ENCODE data around the gene CABCOCO1. TPM values are rescaled to one million over a fixed set of nuclear protein-coding genes. Genes with fewer than 3 reads are reported as not detected.

CABCOCO1 gene
- total RNA-seq, 2 donors from 2014 or later: not detected

DNA sequence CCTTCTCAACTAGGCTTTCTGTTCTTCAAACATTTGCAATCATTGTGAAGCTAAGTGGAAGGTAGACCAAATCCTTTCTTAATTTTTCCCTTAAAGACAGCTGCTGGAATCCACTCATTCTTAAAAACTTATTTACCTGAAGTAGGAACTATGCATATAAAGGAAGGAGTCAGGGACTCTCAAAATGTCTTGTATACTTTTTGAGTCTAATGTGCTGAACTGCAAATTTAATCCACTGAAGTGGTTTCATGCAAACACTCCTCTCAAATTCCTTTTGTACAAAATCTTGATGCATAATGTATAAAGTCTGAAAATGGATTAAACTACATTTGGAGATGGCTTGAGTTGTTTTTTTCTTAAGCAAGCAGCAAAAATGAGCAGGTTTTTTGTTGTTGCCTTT is 118.0 kb downstream of the CABCOCO1 start:
- Mint-ChIP-seq H3K36me3 (peaks cover 6% of the 10 kb centered on the region), H3K4me1 (ENCODE audit: low read depth in 2 of 2) (peaks cover 3 to 22% of the 10 kb centered on the region in 2 donors), H3K9me3 (peaks cover 5% of the 10 kb centered on the region), H3K27me3 (peaks cover 3 to 9% of the 10 kb centered on the region in 2 donors), H3K27ac (no peak overlapping the region), H3K4me3 (no peak overlapping the region)
- DNase-seq (ENCODE audit: low spot score): no peak
- ATAC-seq: no peak

DNA sequence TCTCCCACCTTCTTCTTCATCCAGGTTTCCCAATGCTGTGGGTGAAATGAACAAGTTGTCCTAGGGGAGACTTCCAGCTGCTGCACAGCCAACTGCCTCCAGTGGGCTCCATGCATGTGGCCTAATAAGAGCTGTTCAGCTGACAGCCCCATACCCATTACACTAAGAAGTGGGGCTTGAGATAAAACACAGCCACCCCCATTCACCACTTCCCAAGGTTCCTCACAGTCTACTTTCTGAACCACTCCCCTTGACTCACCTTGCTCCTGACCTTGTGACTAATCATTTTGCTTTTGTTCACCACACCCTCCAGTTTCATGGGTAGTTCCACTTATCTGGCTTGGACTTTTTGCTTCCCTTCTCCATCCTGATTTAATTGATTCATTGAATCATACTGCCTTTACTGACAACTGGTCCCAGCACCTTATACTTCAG is 119.3 kb downstream of the CABCOCO1 start:
- peaks cover 6% of the 10 kb centered on the region for H3K36me3 Mint-ChIP-seq
- no peak for DNase-seq (ENCODE audit: low spot score)
- no peak overlapping the region for H3K27ac Mint-ChIP-seq
- H3K4me1 Mint-ChIP-seq (ENCODE audit: low read depth in 2 of 2): peaks cover 3 to 35% of the 10 kb centered on the region in 2 donors
- peaks cover 3 to 9% of the 10 kb centered on the region in 2 donors for H3K27me3 Mint-ChIP-seq
- no peak for ATAC-seq
- H3K4me3 Mint-ChIP-seq: no peak overlapping the region
- H3K9me3 Mint-ChIP-seq: peaks cover 5% of the 10 kb centered on the region

DNA sequence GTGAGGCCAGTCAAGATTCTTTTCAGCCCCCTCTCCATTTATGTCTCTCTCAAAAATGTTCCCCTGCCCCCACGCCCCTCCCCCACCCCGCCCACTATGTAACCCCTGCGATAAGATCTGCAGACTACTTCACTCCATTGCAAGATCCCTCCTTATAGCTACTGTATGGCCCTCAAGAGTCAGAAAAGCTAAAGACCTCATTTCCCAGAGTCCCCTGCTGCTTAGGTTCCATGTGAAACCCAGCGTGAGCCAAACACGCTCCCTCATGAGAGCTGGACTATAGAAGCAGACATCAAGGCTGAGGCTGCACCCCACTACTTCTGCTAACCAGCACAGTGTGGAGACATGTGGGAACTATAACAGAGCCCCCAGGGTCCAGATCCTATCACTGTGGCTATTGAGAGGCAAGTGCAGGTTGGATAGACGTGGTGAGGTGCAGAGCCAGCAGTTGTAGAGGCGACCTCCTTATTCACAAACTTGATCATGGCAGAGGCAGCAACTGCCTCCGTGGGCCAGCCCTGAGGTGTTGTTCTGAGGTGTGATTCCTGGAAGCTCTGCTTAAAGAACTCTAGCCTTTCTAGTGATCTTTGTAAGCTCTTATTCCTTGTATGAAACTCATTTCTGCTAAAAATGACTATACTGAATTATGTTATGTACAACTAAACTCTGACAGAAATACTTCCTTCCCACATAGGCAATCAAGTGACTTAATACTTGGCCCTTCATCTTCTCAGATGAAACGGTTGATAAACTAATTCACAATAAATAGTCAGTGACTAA is 121.8 kb downstream of the CABCOCO1 start:
- no peak for DNase-seq (ENCODE audit: low spot score)
- peaks cover 6 to 35% of the 10 kb centered on the region in 2 donors for H3K4me1 Mint-ChIP-seq (ENCODE audit: low read depth in 2 of 2)

DNA sequence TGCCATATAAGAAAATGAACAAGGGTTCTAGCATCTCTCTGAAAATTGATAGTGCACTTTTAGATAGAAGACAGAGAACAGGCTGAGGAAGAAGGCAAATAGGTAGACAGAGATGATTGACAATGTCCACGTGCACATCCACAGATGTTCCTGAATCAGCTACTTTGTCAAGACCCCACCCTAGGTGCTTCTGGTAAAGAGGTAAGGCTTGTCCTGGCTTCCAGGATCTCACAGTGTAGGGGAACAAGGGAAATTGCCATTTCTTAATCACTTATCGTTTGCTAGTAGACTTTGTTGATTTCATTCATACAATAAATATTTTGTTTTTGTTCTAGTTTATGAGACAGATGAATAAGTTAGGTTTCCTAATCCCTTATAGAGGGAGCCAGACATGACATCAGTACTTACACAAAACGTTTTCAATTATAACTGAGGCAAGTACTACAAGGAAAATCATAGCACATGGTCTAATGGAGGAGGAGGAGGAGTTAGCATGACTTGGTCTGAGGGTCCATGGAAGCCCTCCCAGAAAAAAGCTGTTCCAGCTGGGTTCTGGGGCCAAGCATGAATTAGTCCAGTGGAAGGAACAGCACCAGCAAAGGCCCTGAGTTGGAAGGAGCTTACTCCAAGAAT is 122.9 kb downstream of the CABCOCO1 start:
- H3K36me3 Mint-ChIP-seq: peaks cover 6% of the 10 kb centered on the region
- peak overlapping the region; percentile 43 for H3K4me3 Mint-ChIP-seq
- ATAC-seq (no peak), DNase-seq (ENCODE audit: low spot score) (no peak)
- peaks cover 3 to 31% of the 10 kb centered on the region in 2 donors for H3K4me1 Mint-ChIP-seq (ENCODE audit: low read depth in 2 of 2)
- peaks cover 5% of the 10 kb centered on the region for H3K9me3 Mint-ChIP-seq
- peaks cover 3 to 9% of the 10 kb centered on the region in 2 donors for H3K27me3 Mint-ChIP-seq
- H3K27ac Mint-ChIP-seq: peak overlapping the region; percentile 10 to 61

More for the DNA sequence above, 121.8 kb downstream of the CABCOCO1 start:
- peaks cover 5% of the 10 kb centered on the region for H3K9me3 Mint-ChIP-seq
- peak; percentile 59 to 83 for ATAC-seq
- peaks cover 3 to 9% of the 10 kb centered on the region in 2 donors for H3K27me3 Mint-ChIP-seq
- H3K4me3 Mint-ChIP-seq: peak overlapping the region; percentile 9
- H3K36me3 Mint-ChIP-seq: peaks cover 6% of the 10 kb centered on the region
- peak overlapping the region; percentile 43 to 61 for H3K27ac Mint-ChIP-seq

DNA sequence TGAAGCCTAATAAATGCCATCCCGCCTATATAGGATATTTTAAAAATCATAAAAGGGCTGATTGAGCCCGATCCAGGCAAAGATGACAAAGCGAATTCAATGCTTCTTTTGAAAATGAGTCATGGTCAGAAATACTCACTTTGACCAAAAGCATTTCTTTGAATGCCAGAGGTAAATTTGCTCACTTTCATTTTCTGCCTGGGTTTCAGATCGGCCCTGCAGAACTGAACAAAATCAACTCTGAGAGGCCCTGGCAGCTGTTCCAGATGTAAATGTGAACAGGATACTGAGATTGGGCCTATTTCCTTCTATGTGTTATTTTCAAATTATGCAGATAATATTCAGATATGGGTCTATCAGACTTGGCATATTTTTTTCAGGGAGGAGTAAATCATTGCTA is 124.0 kb downstream of the CABCOCO1 start:
- Mint-ChIP-seq H3K4me1 (ENCODE audit: low read depth in 2 of 2) (peaks cover 3 to 31% of the 10 kb centered on the region in 2 donors), H3K27me3 (peaks cover 3 to 8% of the 10 kb centered on the region in 2 donors), H3K9me3 (peaks cover 5% of the 10 kb centered on the region), H3K4me3 (peak overlapping the region; percentile 43), H3K36me3 (peaks cover 6% of the 10 kb centered on the region), H3K27ac (peak overlapping the region in 1 of 2 donors; percentile 61)
- ATAC-seq (peak in 1 of 2 donors; percentile 45), DNase-seq (ENCODE audit: low spot score) (no peak)

DNA sequence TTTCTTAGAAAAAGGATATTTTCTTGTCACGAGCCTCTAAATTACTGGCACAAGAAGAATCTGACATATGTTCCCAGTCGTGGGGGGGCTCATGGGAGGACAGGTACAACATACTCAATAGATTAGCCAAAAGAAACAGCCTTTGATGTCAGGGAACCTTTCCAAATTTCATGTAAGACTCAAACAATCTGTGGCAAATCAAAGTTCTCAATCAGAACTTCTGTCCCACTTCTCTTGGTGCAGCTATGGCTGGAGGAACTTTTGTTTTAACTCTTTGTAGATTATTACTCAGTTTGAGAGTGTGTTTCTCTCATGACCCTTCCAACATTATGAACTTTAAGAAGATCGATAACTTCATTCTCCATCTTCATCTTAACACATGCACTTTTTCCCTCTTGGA is 124.4 kb downstream of the CABCOCO1 start:
- peak overlapping the region; percentile 43 for H3K4me3 Mint-ChIP-seq

DNA sequence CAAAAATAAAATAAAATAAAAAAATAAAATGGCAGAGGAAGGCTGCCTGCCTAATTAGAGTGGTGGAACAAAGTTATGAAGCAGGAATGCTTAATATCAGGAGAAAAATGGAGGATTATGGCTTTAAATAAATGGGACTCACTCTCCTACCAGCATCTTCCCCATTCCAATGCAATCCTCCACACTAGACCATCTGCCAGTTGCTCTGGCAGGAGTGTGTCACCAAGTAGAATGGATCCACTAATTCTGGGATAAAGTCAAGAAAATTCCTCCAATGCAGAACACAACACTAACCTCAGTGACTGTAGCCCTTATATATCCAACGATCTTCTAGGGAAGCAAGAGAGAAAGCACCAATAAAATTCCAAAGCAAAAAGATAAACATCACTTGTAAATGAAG is 126.3 kb downstream of the CABCOCO1 start:
- ATAC-seq (no peak), DNase-seq (ENCODE audit: low spot score) (no peak)
- H3K36me3 Mint-ChIP-seq: no peaks in the 10 kb centered on the region
- H3K27ac Mint-ChIP-seq: no peak overlapping the region
- H3K27me3 Mint-ChIP-seq: no peaks in the 10 kb centered on the region
- H3K4me1 Mint-ChIP-seq (ENCODE audit: low read depth in 2 of 2): peaks cover 3 to 24% of the 10 kb centered on the region in 2 donors
- H3K9me3 Mint-ChIP-seq: no peaks in the 10 kb centered on the region
- H3K4me3 Mint-ChIP-seq: no peak overlapping the region

More for the DNA sequence above, 124.4 kb downstream of the CABCOCO1 start:
- ATAC-seq: no peak
- Mint-ChIP-seq H3K4me1 (ENCODE audit: low read depth in 2 of 2) (peaks cover 3 to 26% of the 10 kb centered on the region in 2 donors), H3K27me3 (peaks cover 2 to 4% of the 10 kb centered on the region in 2 donors), H3K9me3 (peaks cover 3% of the 10 kb centered on the region), H3K27ac (no peak overlapping the region), H3K36me3 (peaks cover 4% of the 10 kb centered on the region)
- DNase-seq (ENCODE audit: low spot score): no peak

DNA sequence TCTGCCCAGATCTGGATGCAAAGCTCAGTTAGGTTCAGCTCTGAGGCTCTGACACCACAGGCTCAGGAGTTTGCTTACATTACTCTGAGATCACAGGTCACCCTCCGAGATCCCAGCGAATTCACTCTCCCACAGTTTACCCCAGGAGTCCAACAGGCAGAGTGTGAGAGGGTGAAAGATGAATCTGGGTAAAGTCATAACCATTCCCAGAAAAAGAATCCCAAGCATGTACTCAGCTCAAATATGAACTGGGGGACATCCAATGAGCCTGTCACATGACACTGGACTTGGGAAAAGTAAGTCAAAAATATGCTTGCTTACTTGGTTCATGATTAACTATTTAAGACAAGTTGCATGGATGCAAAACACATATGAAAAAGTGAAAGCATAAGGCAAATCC is 128.5 kb downstream of the CABCOCO1 start:
- ATAC-seq (no peak), DNase-seq (ENCODE audit: low spot score) (no peak)
- H3K36me3 Mint-ChIP-seq: no peaks in the 10 kb centered on the region
- no peak overlapping the region for H3K4me3 Mint-ChIP-seq
- no peaks in the 10 kb centered on the region for H3K27me3 Mint-ChIP-seq
- no peaks in the 10 kb centered on the region for H3K9me3 Mint-ChIP-seq
- H3K4me1 Mint-ChIP-seq (ENCODE audit: low read depth in 2 of 2): peaks cover 3 to 9% of the 10 kb centered on the region in 2 donors
- no peak overlapping the region for H3K27ac Mint-ChIP-seq

DNA sequence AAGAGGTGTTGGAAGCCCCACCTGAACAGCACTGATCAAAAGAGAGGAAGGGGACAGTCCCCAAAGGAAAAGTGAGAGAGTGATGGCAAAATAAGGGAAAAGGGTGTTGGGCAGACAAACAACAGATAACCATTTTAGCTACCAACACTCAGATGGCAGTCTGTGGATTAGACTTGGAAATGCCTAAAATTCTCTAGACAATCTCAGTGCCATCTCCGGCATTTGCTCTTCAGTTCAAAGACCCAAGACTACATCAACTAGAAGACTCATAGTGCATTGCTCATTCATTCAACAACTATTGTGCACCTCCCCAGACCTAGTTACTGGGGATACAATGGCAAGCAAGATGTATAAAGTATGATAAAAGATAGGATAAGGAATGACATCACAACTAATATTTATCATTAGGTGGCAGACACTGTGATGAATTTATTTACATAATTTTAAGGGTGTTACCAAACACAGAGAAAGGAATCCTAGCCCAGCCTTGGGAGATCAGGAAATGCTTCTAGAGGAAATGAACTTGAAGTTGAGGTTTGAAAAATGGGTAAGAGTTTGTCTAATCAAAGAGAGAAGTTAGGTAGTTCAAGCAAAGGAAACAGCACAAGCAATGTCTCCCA is 129.5 kb downstream of the CABCOCO1 start:
- no peak for ATAC-seq
- DNase-seq (ENCODE audit: low spot score): no peak
- H3K36me3 Mint-ChIP-seq: no peaks in the 10 kb centered on the region
- H3K9me3 Mint-ChIP-seq: no peaks in the 10 kb centered on the region
- H3K27me3 Mint-ChIP-seq: no peaks in the 10 kb centered on the region
- peaks cover 0 to 3% of the 10 kb centered on the region in 2 donors for H3K4me1 Mint-ChIP-seq (ENCODE audit: low read depth in 2 of 2)
- H3K4me3 Mint-ChIP-seq: no peak overlapping the region
- no peak overlapping the region for H3K27ac Mint-ChIP-seq

DNA sequence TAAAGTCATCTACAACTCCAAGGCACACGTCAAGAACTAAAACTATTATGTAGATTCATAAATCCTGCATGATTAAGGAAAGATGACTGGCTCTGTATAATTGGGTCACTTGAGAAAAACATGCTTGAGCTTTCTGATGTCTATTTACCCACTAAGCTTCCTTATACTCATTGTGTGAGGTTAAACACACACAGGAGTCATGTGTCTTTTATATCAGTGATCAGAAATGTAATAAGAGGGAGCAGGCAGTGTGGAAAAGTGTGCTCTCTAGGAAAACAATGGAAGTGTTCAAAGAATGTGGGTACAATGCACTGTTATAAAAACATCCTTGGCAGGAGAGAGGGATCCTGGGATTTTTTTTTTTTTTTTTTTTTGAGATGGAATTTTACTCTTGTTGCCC is 130.2 kb downstream of the CABCOCO1 start:
- Mint-ChIP-seq H3K4me1 (ENCODE audit: low read depth in 2 of 2) (no peaks in the 10 kb centered on the region), H3K4me3 (no peak overlapping the region), H3K27me3 (no peaks in the 10 kb centered on the region), H3K27ac (no peak overlapping the region), H3K36me3 (no peaks in the 10 kb centered on the region), H3K9me3 (no peaks in the 10 kb centered on the region)
- ATAC-seq (no peak), DNase-seq (ENCODE audit: low spot score) (no peak)

DNA sequence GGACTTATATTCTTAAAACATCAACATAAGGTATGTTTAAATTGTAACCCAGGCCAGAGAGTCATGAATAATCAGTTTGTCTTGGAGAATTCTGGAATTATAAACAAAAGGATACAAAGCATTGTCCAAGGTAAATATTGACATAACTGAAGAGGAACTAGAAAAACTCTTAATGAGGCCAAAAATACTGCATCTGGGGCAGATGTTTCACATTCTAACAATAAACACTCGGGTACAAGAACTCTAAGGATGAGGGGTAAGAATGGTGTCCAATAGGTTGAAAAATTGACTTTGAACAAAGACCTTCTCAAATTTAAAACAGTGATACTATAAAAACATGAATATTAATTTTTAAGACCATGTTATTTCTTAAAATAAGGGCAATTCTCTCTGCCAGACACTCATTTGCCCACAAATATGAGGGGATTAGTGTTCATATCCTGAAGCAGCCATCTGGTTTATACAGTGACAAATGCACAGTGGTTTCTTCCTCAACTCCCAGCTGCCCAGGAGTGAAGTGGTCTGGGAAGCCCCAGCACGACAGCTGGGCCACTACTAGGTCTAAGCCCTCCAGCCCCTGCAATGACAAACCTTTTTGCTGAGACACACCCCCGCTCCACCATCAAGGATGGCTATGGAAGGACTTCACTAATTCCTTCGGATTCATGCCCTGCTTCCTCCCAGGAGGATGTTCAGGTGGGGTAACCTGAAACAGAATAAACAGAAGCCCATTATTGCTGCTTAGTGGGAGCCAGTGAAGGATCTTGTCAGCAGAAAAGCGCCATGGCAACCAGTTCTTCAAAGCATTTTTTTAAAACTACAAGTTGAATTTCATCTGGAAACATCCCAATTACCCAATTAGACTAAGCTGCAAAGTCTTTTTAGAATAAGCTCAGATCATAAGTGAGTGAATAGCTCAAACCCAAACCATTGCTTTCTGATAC is 131.3 kb downstream of the CABCOCO1 start:
- Mint-ChIP-seq H3K4me3 (no peak overlapping the region), H3K4me1 (ENCODE audit: low read depth in 2 of 2) (no peaks in the 10 kb centered on the region), H3K36me3 (no peaks in the 10 kb centered on the region), H3K9me3 (no peaks in the 10 kb centered on the region), H3K27ac (no peak overlapping the region), H3K27me3 (peaks cover 0 to 5% of the 10 kb centered on the region in 2 donors)
- ATAC-seq: no peak
- no peak for DNase-seq (ENCODE audit: low spot score)

DNA sequence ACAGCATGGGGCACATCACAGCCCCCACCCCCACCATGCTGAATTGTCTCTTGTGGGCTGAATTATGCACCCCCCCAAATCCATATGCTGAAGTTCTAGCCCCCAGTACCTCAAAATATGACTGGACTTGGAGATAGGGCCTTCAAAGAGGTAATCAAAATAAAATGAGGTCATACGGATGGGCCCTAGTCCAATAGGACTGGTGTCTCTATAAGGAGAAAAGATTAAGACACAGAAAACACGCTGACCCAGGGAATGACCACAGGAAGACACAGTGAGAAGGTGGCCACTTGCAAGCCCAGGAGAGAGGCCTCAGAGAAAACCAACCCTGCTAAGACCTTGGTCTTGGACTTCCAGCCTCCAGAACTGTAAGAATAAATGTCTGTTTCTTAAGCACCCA is 132.4 kb downstream of the CABCOCO1 start:
- Mint-ChIP-seq H3K9me3 (no peaks in the 10 kb centered on the region), H3K4me1 (ENCODE audit: low read depth in 2 of 2) (no peaks in the 10 kb centered on the region), H3K36me3 (no peaks in the 10 kb centered on the region), H3K27me3 (peaks cover 0 to 5% of the 10 kb centered on the region in 2 donors), H3K27ac (no peak overlapping the region), H3K4me3 (no peak overlapping the region)
- DNase-seq (ENCODE audit: low spot score) (no peak), ATAC-seq (no peak)

DNA sequence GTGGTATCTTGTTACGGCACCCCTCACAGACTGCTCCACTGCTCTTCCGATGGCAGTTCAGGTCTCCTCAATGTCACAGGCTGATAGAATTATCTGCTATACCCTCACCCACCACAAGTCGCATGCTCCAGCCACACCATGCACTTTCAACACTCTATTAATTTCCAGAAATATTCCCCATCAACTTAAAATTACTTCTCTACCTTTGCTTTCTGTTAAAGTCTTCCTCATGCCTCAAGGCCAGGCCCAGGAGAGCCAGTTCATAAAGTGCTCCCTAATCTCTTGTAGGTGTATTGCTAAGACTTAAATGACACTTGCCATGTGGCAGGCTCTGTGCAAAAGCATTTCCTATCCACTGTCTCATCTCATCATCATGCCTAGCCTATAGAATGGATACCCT is 132.8 kb downstream of the CABCOCO1 start:
- Mint-ChIP-seq H3K27ac (no peak overlapping the region), H3K36me3 (no peaks in the 10 kb centered on the region), H3K9me3 (no peaks in the 10 kb centered on the region), H3K27me3 (peaks cover 0 to 5% of the 10 kb centered on the region in 2 donors), H3K4me3 (no peak overlapping the region), H3K4me1 (ENCODE audit: low read depth in 2 of 2) (no peaks in the 10 kb centered on the region)
- ATAC-seq: no peak
- no peak for DNase-seq (ENCODE audit: low spot score)

Measured in natural killer cell treated with Interleukin-12 subunit alpha and Interleukin-12 subunit beta and Interleukin-15 and Interleukin-18, amount 100 ng/mL, for 72 hours (primary cell).